Measurements from ENCODE around the gene UNC80.

DNA sequence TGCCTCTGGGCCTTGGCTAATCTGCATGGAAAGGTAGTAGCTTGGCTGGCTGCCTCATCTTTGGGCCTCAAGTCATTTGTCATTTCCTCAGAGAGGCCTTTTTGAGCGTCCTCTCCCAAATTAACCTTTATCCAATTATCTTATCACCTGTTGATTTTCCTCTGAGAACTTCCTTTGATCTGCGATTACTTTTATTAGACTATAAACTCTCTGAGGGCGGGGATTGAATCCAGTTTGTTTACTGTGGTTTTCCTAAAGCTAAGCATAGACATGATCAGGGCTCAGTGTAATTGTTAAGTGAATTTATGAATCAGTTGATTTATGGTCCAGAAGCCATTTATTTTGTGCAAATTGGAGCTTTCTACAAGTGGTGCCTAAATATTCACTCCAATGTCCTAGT is 238.3 kb downstream of the UNC80 start:
- no peak for TF ChIP-seq CTCF (IDR thresholded peaks at IDR 0.05)
- TF ChIP-seq MXI1 (IDR thresholded peaks at IDR 0.05; ENCODE audit: low read depth, low read length), result no peak
- TF ChIP-seq, protein P1, sequence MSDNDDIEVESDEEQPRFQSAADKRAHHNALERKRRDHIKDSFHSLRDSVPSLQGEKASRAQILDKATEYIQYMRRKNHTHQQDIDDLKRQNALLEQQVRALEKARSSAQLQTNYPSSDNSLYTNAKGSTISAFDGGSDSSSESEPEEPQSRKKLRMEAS (IDR thresholded peaks at IDR 0.05; ENCODE audit: low read depth), result no peak
- TF ChIP-seq TCF12 (IDR thresholded peaks at IDR 0.05), result no peak
- TF ChIP-seq CHD2 (IDR thresholded peaks at IDR 0.05; ENCODE audit: low read length, partially characterized antibody), result no peak
- TF ChIP-seq YY1 (IDR thresholded peaks at IDR 0.05; ENCODE audit: low read depth), result no peak
- no peak for TF ChIP-seq MEF2A (IDR thresholded peaks at IDR 0.05; ENCODE audit: borderline replicate concordance, low read depth)
- no peak for TF ChIP-seq IRF3 (IDR thresholded peaks at IDR 0.05; ENCODE audit: low read depth, low read length)
- TF ChIP-seq USF1 (IDR thresholded peaks at IDR 0.05; ENCODE audit: borderline replicate concordance, low read depth), result no peak
